A549 (cell line): Measurements from ENCODE around the gene SPAG6. TPM values are rescaled to one million over a fixed set of nuclear protein-coding genes. Genes with fewer than 3 reads are reported as not detected.

Source experiments
- ATAC-seq, 2 experiments: fragments of 200-7000 bp in 1 of 2; fragments of >200 bp in 1 of 2; cut with Nextera tagmentation in 1 of 2; cut with Tn5 transposase in 1 of 2; 3 replicates each; pipeline versions ENCODE4 v1.8.0 to v1.9.1; 2018 to 2020; ENCODE audit warnings: mild to moderate bottlenecking in 1 of 2, moderate library complexity in 1 of 2
- CTCF ChIA-PET: fragments of 300-600 bp; sonication (Branson Sonifier 250); formaldehyde crosslinking; extraction: SDS; loops from one replicate; lab custom pipeline; 2021; ENCODE audit warnings: antibody characterized with exemption, inconsistent platforms; lab: Yijun Ruan, JAX
- POLR2A ChIA-PET: fragments of 350-600 bp; formaldehyde crosslinking; extraction: SDS; loops from one replicate; lab custom pipeline; 2021; ENCODE audit warnings: antibody characterized with exemption, inconsistent platforms; lab: Yijun Ruan, JAX
- DNase-seq, 2 experiments: peaks; one replicate each; pipeline versions ENCODE4 v3.0.0 to v3.0.0-alpha.2; 2011 to 2016; ENCODE audit warnings: low read depth in 1 of 2, low spot score in 1 of 2
- FAIRE-seq: peaks from 2 replicates; lab custom pipeline; 2011; peaks lifted over from hg19 to GRCh38; lab: Jason Lieb, UNC
- H3K27ac ChIP-seq, 2 experiments: fragments of >200 bp; sonication (Bioruptor Twin); formaldehyde crosslinking; 3 replicates each; pipeline ENCODE4 v1.5.1; 2016 to 2017
- H3K4me1 ChIP-seq: fragments of >200 bp; sonication (Bioruptor Twin); formaldehyde crosslinking; 3 replicates; pipeline ENCODE4 v1.6.1; 2016
- H3K4me2 ChIP-seq: fragments of >200 bp; sonication (Bioruptor Twin); formaldehyde crosslinking; 3 replicates; pipeline ENCODE4 v1.6.1; 2016
- H3K4me3 ChIP-seq: fragments of >200 bp; sonication (Bioruptor Twin); formaldehyde crosslinking; 3 replicates; pipeline ENCODE4 v1.5.1; 2016
- H3K9me3 ChIP-seq: fragments of >200 bp; sonication (Bioruptor Twin); formaldehyde crosslinking; 3 replicates; pipeline ENCODE4 v1.6.1; 2016
- ATOH8 ChIP-seq: fragments of 250-450 bp; sonication (Bioruptor Pico); IDR thresholded peaks from 2 replicates; pipeline ENCODE4 v1.5.0; 2020; ENCODE audit warnings: low read depth, mild to moderate bottlenecking, moderate library complexity
- BCL3 ChIP-seq: fragments of >200 bp; sonication (Bioruptor Twin); formaldehyde crosslinking; IDR thresholded peaks from 3 replicates; pipeline ENCODE4 v1.6.1; 2016
- CBX2 ChIP-seq: fragments of 200-600 bp; sonication (generic); IDR thresholded peaks from 2 replicates; pipeline ENCODE4 v1.6.1; 2016; ENCODE audit warnings: low read depth, mild to moderate bottlenecking, borderline replicate concordance
- CEBPB ChIP-seq, 2 experiments: fragments of >200 bp in 1 of 2; sonication (Bioruptor Twin) in 1 of 2; formaldehyde crosslinking in 1 of 2; IDR thresholded peaks; 2 replicates each; pipeline ENCODE4 v1.6.1; 2012 to 2016
- CHD2 ChIP-seq: fragments of 150-350 bp; IDR thresholded peaks from 2 replicates; pipeline ENCODE4 v1.6.1; 2014; ENCODE audit warnings: low read length; ENCODE audit not compliant: partially characterized antibody
- EHMT2 ChIP-seq: fragments of 200-600 bp; sonication (generic); IDR thresholded peaks from 2 replicates; pipeline ENCODE4 v1.6.1; 2016; ENCODE audit warnings: antibody characterized with exemption, low read depth, mild to moderate bottlenecking, moderate library complexity
- HDAC2 ChIP-seq: fragments of 200-600 bp; sonication (generic); IDR thresholded peaks from 2 replicates; pipeline ENCODE4 v1.6.1; 2016
- HEYL ChIP-seq: fragments of 250-450 bp; sonication (Bioruptor Pico); IDR thresholded peaks from 2 replicates; pipeline ENCODE4 v1.8.0; 2021; ENCODE audit warnings: mild to moderate bottlenecking, moderate library complexity
- HMGXB4 ChIP-seq: fragments of 250-450 bp; sonication (Bioruptor Pico); IDR thresholded peaks from 2 replicates; pipeline ENCODE4 v1.5.0; 2021; ENCODE audit warnings: mild to moderate bottlenecking, moderate library complexity, borderline replicate concordance
- HOXA7 ChIP-seq: fragments of 250-450 bp; sonication (Bioruptor Pico); IDR thresholded peaks from 2 replicates; pipeline ENCODE4 v1.5.0; 2020; ENCODE audit warnings: mild to moderate bottlenecking, moderate library complexity
- HOXB5 ChIP-seq: fragments of 250-450 bp; sonication (Bioruptor Pico); IDR thresholded peaks from 2 replicates; pipeline ENCODE4 v1.5.0; 2020; ENCODE audit warnings: mild to moderate bottlenecking, moderate library complexity
- JUNB ChIP-seq: fragments of >200 bp; sonication (Bioruptor Twin); formaldehyde crosslinking; IDR thresholded peaks from 2 replicates; pipeline ENCODE4 v1.6.1; 2016
- MAFK ChIP-seq: fragments of 450-650 bp; IDR thresholded peaks from 2 replicates; pipeline ENCODE4 v1.6.1; 2014; ENCODE audit not compliant: partially characterized antibody
- MYC ChIP-seq: IDR thresholded peaks from 2 replicates; pipeline ENCODE4 v1.6.1; 2012; ENCODE audit warnings: mild to moderate bottlenecking, inconsistent platforms, low read length, improper control_type of control experiment, borderline replicate concordance
- NFE2L2 ChIP-seq: fragments of 150-350 bp; conservative IDR thresholded peaks from 2 replicates; pipeline ENCODE4 v1.6.1; 2014; ENCODE audit warnings: low read length
- POLR2A ChIP-seq: IDR thresholded peaks from 2 replicates; pipeline ENCODE4 v1.6.1; 2012; ENCODE audit warnings: mild to moderate bottlenecking, low read length
- POLR2AphosphoS2 ChIP-seq: conservative IDR thresholded peaks from 2 replicates; pipeline ENCODE4 v1.6.1; 2012; ENCODE audit warnings: low read length, improper control_type of control experiment, inconsistent platforms
- RAD21 ChIP-seq, 2 experiments: fragments of >200 bp in 1 of 2; sonication (Bioruptor Twin) in 1 of 2; formaldehyde crosslinking in 1 of 2; IDR thresholded peaks in 1 of 2; conservative IDR thresholded peaks in 1 of 2; 2 replicates in 1 of 2; 3 replicates in 1 of 2; pipeline ENCODE4 v1.6.1; 2012 to 2018; ENCODE audit warnings: inconsistent platforms in 1 of 2
- RARB ChIP-seq: fragments of 250-450 bp; sonication (Bioruptor Pico); IDR thresholded peaks from 2 replicates; pipeline ENCODE4 v1.8.0; 2021; ENCODE audit warnings: mild to moderate bottlenecking, moderate library complexity
- RCOR1 ChIP-seq: fragments of 150-350 bp; IDR thresholded peaks from 2 replicates; pipeline ENCODE4 v1.6.1; 2014; ENCODE audit warnings: antibody characterized with exemption, low read length, low read depth
- REST ChIP-seq: fragments of 200-600 bp; sonication (generic); IDR thresholded peaks from 2 replicates; pipeline ENCODE4 v1.6.1; 2016; ENCODE audit warnings: antibody characterized with exemption, mild to moderate bottlenecking, moderate library complexity
- RNF2 ChIP-seq: fragments of 200-600 bp; sonication (generic); IDR thresholded peaks from 2 replicates; pipeline ENCODE4 v1.6.1; 2016; ENCODE audit warnings: low read depth, mild to moderate bottlenecking, antibody characterized with exemption, moderate library complexity, borderline replicate concordance
- SMC3 ChIP-seq: fragments of >200 bp; sonication (Bioruptor Twin); formaldehyde crosslinking; IDR thresholded peaks from 3 replicates; pipeline ENCODE4 v1.6.1; 2018; ENCODE audit warnings: inconsistent platforms
- USF2 ChIP-seq: fragments of 450-650 bp; IDR thresholded peaks from 2 replicates; pipeline ENCODE4 v1.6.1; 2014; ENCODE audit warnings: antibody characterized with exemption
- ZC3H11A ChIP-seq: fragments of 450-650 bp; IDR thresholded peaks from 2 replicates; pipeline ENCODE4 v1.6.1; 2014; ENCODE audit warnings: antibody characterized with exemption, mild to moderate bottlenecking
- ZSCAN20 ChIP-seq: fragments of 250-450 bp; sonication (Bioruptor Pico); IDR thresholded peaks from 2 replicates; pipeline ENCODE4 v1.8.0; 2022; ENCODE audit warnings: mild to moderate bottlenecking, moderate library complexity
- WGBS: methylation state at CpG from one replicate; pipeline ENCODE4 v1.1.6; 2017; ENCODE audit errors: missing lambda C conversion rate; 5-methylcytosine and 5-hydroxymethylcytosine counted together
- polyA plus RNA-seq, 4 experiments: library from polyadenylated mRNA; depleted of rRNA in 3 of 4; stranded (reverse); fragments of >200 nt; fragmentation: RNase III in 1 of 4; extraction: RNeasy Plus Mini Kit Qiagen cat#74134 plus additional on column Dnase treatment in 1 of 4; gene quantifications; 2 replicates in 3 of 4; 3 replicates in 1 of 4; pipeline ENCODE4 v1.2.3, GENCODE V29; 2011 to 2017

SPAG6 gene
- polyA plus RNA-seq, 2 of the 4 experiments (the other 2 are of a cell fraction) = 0.04 TPM; not detected in 1

GRCh38 chr10:22342421-22342820 lies 2.9 kb upstream of the SPAG6 start:
- ATAC-seq = no peak
- Histone ChIP-seq H3K27ac (no peak overlapping the region), H3K4me2 (no peak overlapping the region), H3K9me3 (no peaks in the 10 kb centered on the region), H3K4me3 (no peak overlapping the region), H3K4me1 (peaks cover 9% of the 10 kb centered on the region; the same call in 1 of the 3 replicates)
- ChIA-PET CTCF (interaction anchor here (1.5 kb wide), 1 partner anchor 646 kb away, joined by 3 read pairs; no protein-coding TSS in a partner anchor), POLR2A (no interaction called here)
- 93% methylated on average over 3 of the region's 3 CpGs for WGBS
- FAIRE-seq = no peak
- DNase-seq = no peak
- no peak for TF ChIP-seq HDAC2
- no peak for TF ChIP-seq NFE2L2
- no peak for TF ChIP-seq HMGXB4 (CRISPR knock-in tag)
- no peak for TF ChIP-seq RAD21 (conservative IDR thresholded peaks at IDR 0.05 in 1 of 2, IDR thresholded peaks at IDR 0.05 in 1 of 2)
- no peak for TF ChIP-seq USF2
- no peak for TF ChIP-seq HOXB5 (CRISPR knock-in tag)
- TF ChIP-seq ZSCAN20 (CRISPR knock-in tag) = no peak
- TF ChIP-seq HEYL = no peak
- no peak for TF ChIP-seq CEBPB (IDR thresholded peaks at IDR 0.05)

- H3K4me1 ChIP-seq = peaks cover 9% of the 10 kb centered on the region; the same call in 1 of the 3 replicates
- H3K4me3 ChIP-seq = no peak overlapping the region
- H3K27ac ChIP-seq = no peak overlapping the region
- ATAC-seq = no peak
- no peak for DNase-seq
- ChIA-PET POLR2A (no interaction called here), CTCF (no interaction called here)
- 65% methylated on average over 3 of the region's 3 CpGs for WGBS
- TF ChIP-seq ATOH8 (CRISPR knock-in tag) (no peak), POLR2AphosphoS2 (no peak), MAFK (no peak), POLR2A (no peak), CHD2 (no peak), HOXA7 (CRISPR knock-in tag) (no peak), REST (no peak), RNF2 (no peak), MYC (no peak), SMC3 (no peak), ZC3H11A (no peak), JUNB (no peak), CBX2 (no peak), EHMT2 (no peak), RARB (no peak), HOXB5 (CRISPR knock-in tag) (no peak), BCL3 (no peak), RCOR1 (no peak)
- no peaks in the 10 kb centered on the region for H3K9me3 ChIP-seq
- H3K4me2 ChIP-seq = no peak overlapping the region
- FAIRE-seq = no peak
Observed at GRCh38 chr10:22343731-22344130, 1.6 kb upstream of the SPAG6 start.
